ENCODE data around the gene PKP4.

- TF ChIP-seq CTCF (IDR thresholded peaks at IDR 0.05) (no peak), POLR2A (IDR thresholded peaks at IDR 0.05) (no peak)
Measured at GRCh38 chr2:158635961-158636601, 179.3 kb downstream of the PKP4 start.
